H1 (cell line): ENCODE data around the gene UFC1. TPM values are rescaled to one million over a fixed set of nuclear protein-coding genes. Genes with fewer than 3 reads are reported as not detected.

Experiments
- SIRT6 ChIP-seq: IDR thresholded peaks from one replicate; pipeline ENCODE4 v1.7.1; 2012; ENCODE audit warnings: low read length, inconsistent platforms
- SP4 ChIP-seq: IDR thresholded peaks from 2 replicates; pipeline ENCODE4 v1.6.1; 2012; ENCODE audit warnings: low read length, inconsistent platforms
- SUZ12 ChIP-seq: fragments of 200-600 bp; sonication (generic); IDR thresholded peaks from 2 replicates; pipeline ENCODE4 v1.6.1; 2012; ENCODE audit warnings: mild to moderate bottlenecking, inconsistent platforms, low read length, moderate library complexity, mixed read lengths
- polyA plus RNA-seq, 7 experiments: library from polyadenylated mRNA; depleted of rRNA in 3 of 7; stranded (reverse) in 5 of 7; unstranded in 2 of 7; fragments of >200 nt in 5 of 7; fragments of 200-250 nt in 2 of 7; gene quantifications; 1 replicate in 5 of 7; 2 replicates in 1 of 7; 4 replicates in 1 of 7; pipeline versions ENCODE4 v1.2.1 to v1.2.3, GENCODE V29; 2011 to 2013; ENCODE audit warnings: missing spikeins in 2 of 7, mixed read lengths in 2 of 7
- total RNA-seq: library from RNA; stranded (reverse); fragmentation: NEBNext Ultra II Directional; extraction: Animal tissue kit (Norgen Biotek cat#: 25700); gene quantifications from 2 replicates; pipeline ENCODE4 v1.2.1, GENCODE V29; 2021

The UFC1 gene
- total and polyA plus RNA-seq, 2 of the 8 experiments (the other 6 are each of a cell fraction or from before 2014, with no cell fraction given) = 67.8 to 102 TPM

DNA sequence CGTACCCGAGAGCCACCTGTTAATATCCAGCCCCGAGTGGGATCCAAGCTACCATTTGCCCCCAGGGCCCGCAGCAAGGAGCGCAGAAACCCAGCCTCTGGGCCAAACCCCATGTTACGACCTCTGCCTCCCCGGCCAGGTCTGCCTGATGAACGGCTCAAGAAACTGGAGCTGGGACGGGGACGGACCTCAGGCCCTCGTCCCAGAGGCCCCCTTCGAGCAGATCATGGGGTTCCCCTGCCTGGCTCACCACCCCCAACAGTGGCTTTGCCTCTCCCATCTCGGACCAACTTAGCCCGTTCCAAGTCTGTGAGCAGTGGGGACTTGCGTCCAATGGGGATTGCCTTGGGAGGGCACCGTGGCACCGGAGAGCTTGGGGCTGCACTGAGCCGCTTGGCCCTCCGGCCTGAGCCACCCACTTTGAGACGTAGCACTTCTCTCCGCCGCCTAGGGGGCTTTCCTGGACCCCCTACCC lies 6.9 kb downstream of the UFC1 start (continued):
- TF ChIP-seq SIRT6 (no peak), SP4 (no peak), SUZ12 (no peak)
